A549 (cell line): ENCODE results near the gene NTM. TPM values are rescaled to one million over a fixed set of nuclear protein-coding genes. Genes with fewer than 3 reads are reported as not detected.

Experiments used
- ATAC-seq, 2 experiments: fragments of 200-7000 bp in 1 of 2; fragments of >200 bp in 1 of 2; cut with Nextera tagmentation in 1 of 2; cut with Tn5 transposase in 1 of 2; 3 replicates each; pipeline versions ENCODE4 v1.8.0 to v1.9.1; 2018 to 2020; ENCODE audit warnings: mild to moderate bottlenecking in 1 of 2, moderate library complexity in 1 of 2
- CTCF ChIA-PET: fragments of 300-600 bp; sonication (Branson Sonifier 250); formaldehyde crosslinking; extraction: SDS; loops from one replicate; lab custom pipeline; 2021; ENCODE audit warnings: antibody characterized with exemption, inconsistent platforms; lab: Yijun Ruan, JAX
- POLR2A ChIA-PET: fragments of 350-600 bp; formaldehyde crosslinking; extraction: SDS; loops from one replicate; lab custom pipeline; 2021; ENCODE audit warnings: antibody characterized with exemption, inconsistent platforms; lab: Yijun Ruan, JAX
- DNase-seq, 2 experiments: peaks; one replicate each; pipeline versions ENCODE4 v3.0.0 to v3.0.0-alpha.2; 2011 to 2016; ENCODE audit warnings: low read depth in 1 of 2, low spot score in 1 of 2
- FAIRE-seq: peaks from 2 replicates; lab custom pipeline; 2011; peaks lifted over from hg19 to GRCh38; lab: Jason Lieb, UNC
- H3K27ac ChIP-seq, 2 experiments: fragments of >200 bp; sonication (Bioruptor Twin); formaldehyde crosslinking; 3 replicates each; pipeline ENCODE4 v1.5.1; 2016 to 2017
- H3K4me1 ChIP-seq: fragments of >200 bp; sonication (Bioruptor Twin); formaldehyde crosslinking; 3 replicates; pipeline ENCODE4 v1.6.1; 2016
- H3K4me2 ChIP-seq: fragments of >200 bp; sonication (Bioruptor Twin); formaldehyde crosslinking; 3 replicates; pipeline ENCODE4 v1.6.1; 2016
- H3K4me3 ChIP-seq: fragments of >200 bp; sonication (Bioruptor Twin); formaldehyde crosslinking; 3 replicates; pipeline ENCODE4 v1.5.1; 2016
- H3K9me3 ChIP-seq: fragments of >200 bp; sonication (Bioruptor Twin); formaldehyde crosslinking; 3 replicates; pipeline ENCODE4 v1.6.1; 2016
- BHLHE40 ChIP-seq: IDR thresholded peaks from 2 replicates; pipeline ENCODE4 v1.6.1; 2012; ENCODE audit warnings: low read depth, low read length, inconsistent platforms
- CBX2 ChIP-seq: fragments of 200-600 bp; sonication (generic); IDR thresholded peaks from 2 replicates; pipeline ENCODE4 v1.6.1; 2016; ENCODE audit warnings: low read depth, mild to moderate bottlenecking, borderline replicate concordance
- CEBPB ChIP-seq, 2 experiments: fragments of >200 bp in 1 of 2; sonication (Bioruptor Twin) in 1 of 2; formaldehyde crosslinking in 1 of 2; IDR thresholded peaks; 2 replicates each; pipeline ENCODE4 v1.6.1; 2012 to 2016
- CHD2 ChIP-seq: fragments of 150-350 bp; IDR thresholded peaks from 2 replicates; pipeline ENCODE4 v1.6.1; 2014; ENCODE audit warnings: low read length; ENCODE audit not compliant: partially characterized antibody
- CTCF ChIP-seq: fragments of >200 bp; sonication (Bioruptor Twin); formaldehyde crosslinking; IDR thresholded peaks from 3 replicates; pipeline ENCODE4 v1.5.1; 2016
- E2F6 ChIP-seq: IDR thresholded peaks from 2 replicates; pipeline ENCODE4 v1.6.1; 2012; ENCODE audit warnings: low read depth, borderline replicate concordance
- ELK1 ChIP-seq: fragments of 150-350 bp; IDR thresholded peaks from 2 replicates; pipeline ENCODE4 v1.6.1; 2014; ENCODE audit warnings: low read depth, mild to moderate bottlenecking, low read length
- EP300 ChIP-seq, 2 experiments: fragments of >200 bp; sonication (Bioruptor Twin); formaldehyde crosslinking; IDR thresholded peaks; 2 replicates in 1 of 2; 3 replicates in 1 of 2; pipeline ENCODE4 v1.6.1; 2016 to 2017
- FOSL2 ChIP-seq, 2 experiments: fragments of 450-650 bp in 1 of 2; fragments of >200 bp in 1 of 2; sonication (Bioruptor Twin) in 1 of 2; formaldehyde crosslinking; IDR thresholded peaks; 2 replicates each; pipeline versions ENCODE4 v1.5.0 to v1.6.1; 2016 to 2020; ENCODE audit warnings: mild to moderate bottlenecking in 1 of 2, moderate library complexity in 1 of 2
- GATA3 ChIP-seq: IDR thresholded peaks from 2 replicates; pipeline ENCODE4 v1.6.1; 2012; ENCODE audit warnings: borderline replicate concordance
- HES2 ChIP-seq: fragments of >200 bp; sonication (Bioruptor Twin); formaldehyde crosslinking; IDR thresholded peaks from 2 replicates; pipeline ENCODE4 v1.6.1; 2016
- HEYL ChIP-seq: fragments of 250-450 bp; sonication (Bioruptor Pico); IDR thresholded peaks from 2 replicates; pipeline ENCODE4 v1.8.0; 2021; ENCODE audit warnings: mild to moderate bottlenecking, moderate library complexity
- HOXB13 ChIP-seq: fragments of 250-450 bp; sonication (Bioruptor Pico); IDR thresholded peaks from 2 replicates; pipeline ENCODE4 v1.5.0; 2020; ENCODE audit warnings: low read depth, mild to moderate bottlenecking, moderate library complexity
- HOXB5 ChIP-seq: fragments of 250-450 bp; sonication (Bioruptor Pico); IDR thresholded peaks from 2 replicates; pipeline ENCODE4 v1.5.0; 2020; ENCODE audit warnings: mild to moderate bottlenecking, moderate library complexity
- JUN ChIP-seq, 2 experiments: fragments of >200 bp; sonication (Bioruptor Twin); formaldehyde crosslinking; IDR thresholded peaks; 2 replicates in 1 of 2; 3 replicates in 1 of 2; pipeline ENCODE4 v1.6.1; 2016 to 2017
- JUNB ChIP-seq: fragments of >200 bp; sonication (Bioruptor Twin); formaldehyde crosslinking; IDR thresholded peaks from 2 replicates; pipeline ENCODE4 v1.6.1; 2016
- KDM1A ChIP-seq: fragments of 200-600 bp; sonication (generic); IDR thresholded peaks from 2 replicates; pipeline ENCODE4 v1.6.1; 2016; ENCODE audit warnings: low read depth, mild to moderate bottlenecking
- KDM5A ChIP-seq: fragments of 200-600 bp; sonication (generic); IDR thresholded peaks from 2 replicates; pipeline ENCODE4 v1.6.1; 2016; ENCODE audit warnings: antibody characterized with exemption, mild to moderate bottlenecking
- MAFK ChIP-seq: fragments of 450-650 bp; IDR thresholded peaks from 2 replicates; pipeline ENCODE4 v1.6.1; 2014; ENCODE audit not compliant: partially characterized antibody
- MAX ChIP-seq: IDR thresholded peaks from 2 replicates; pipeline ENCODE4 v1.6.1; 2012
- NPAS2 ChIP-seq: fragments of 250-450 bp; sonication (Bioruptor Pico); IDR thresholded peaks from 2 replicates; pipeline ENCODE4 v1.8.0; 2022; ENCODE audit warnings: mild to moderate bottlenecking, moderate library complexity, borderline replicate concordance
- NR3C1 ChIP-seq: fragments of >200 bp; sonication (Bioruptor Twin); formaldehyde crosslinking; IDR thresholded peaks from 3 replicates; pipeline ENCODE4 v1.6.1; 2017
- PBX3 ChIP-seq: IDR thresholded peaks from 2 replicates; pipeline ENCODE4 v1.6.1; 2012
- RAD21 ChIP-seq, 2 experiments: fragments of >200 bp in 1 of 2; sonication (Bioruptor Twin) in 1 of 2; formaldehyde crosslinking in 1 of 2; IDR thresholded peaks in 1 of 2; conservative IDR thresholded peaks in 1 of 2; 2 replicates in 1 of 2; 3 replicates in 1 of 2; pipeline ENCODE4 v1.6.1; 2012 to 2018; ENCODE audit warnings: inconsistent platforms in 1 of 2
- RARB ChIP-seq: fragments of 250-450 bp; sonication (Bioruptor Pico); IDR thresholded peaks from 2 replicates; pipeline ENCODE4 v1.8.0; 2021; ENCODE audit warnings: mild to moderate bottlenecking, moderate library complexity
- RCOR1 ChIP-seq: fragments of 150-350 bp; IDR thresholded peaks from 2 replicates; pipeline ENCODE4 v1.6.1; 2014; ENCODE audit warnings: antibody characterized with exemption, low read length, low read depth
- SMC3 ChIP-seq: fragments of >200 bp; sonication (Bioruptor Twin); formaldehyde crosslinking; IDR thresholded peaks from 3 replicates; pipeline ENCODE4 v1.6.1; 2018; ENCODE audit warnings: inconsistent platforms
- SREBF2 ChIP-seq: fragments of 450-650 bp; IDR thresholded peaks from 2 replicates; pipeline ENCODE4 v1.6.1; 2014; ENCODE audit warnings: mild to moderate bottlenecking, moderate library complexity
- ZC3H11A ChIP-seq: fragments of 450-650 bp; IDR thresholded peaks from 2 replicates; pipeline ENCODE4 v1.6.1; 2014; ENCODE audit warnings: antibody characterized with exemption, mild to moderate bottlenecking
- ZNF302 ChIP-seq: fragments of 250-450 bp; sonication (Bioruptor Pico); IDR thresholded peaks from 2 replicates; pipeline ENCODE4 v1.9.0; 2021; ENCODE audit warnings: inconsistent platforms, mild to moderate bottlenecking, moderate library complexity
- WGBS: methylation state at CpG from one replicate; pipeline ENCODE4 v1.1.6; 2017; ENCODE audit errors: missing lambda C conversion rate; 5-methylcytosine and 5-hydroxymethylcytosine counted together
- polyA plus RNA-seq, 4 experiments: library from polyadenylated mRNA; depleted of rRNA in 3 of 4; stranded (reverse); fragments of >200 nt; fragmentation: RNase III in 1 of 4; extraction: RNeasy Plus Mini Kit Qiagen cat#74134 plus additional on column Dnase treatment in 1 of 4; gene quantifications; 2 replicates in 3 of 4; 3 replicates in 1 of 4; pipeline ENCODE4 v1.2.3, GENCODE V29; 2011 to 2017

The NTM gene
- polyA plus RNA-seq, 2 of the 4 experiments (the other 2 are of a cell fraction), result not detected

- no peak for ATAC-seq
- no peak for DNase-seq
- H3K27ac ChIP-seq, result no peak overlapping the region
- no peaks in the 10 kb centered on the region for H3K9me3 ChIP-seq
- WGBS, result 45% methylated on average over 3 of the region's 3 CpGs
- no peak for FAIRE-seq
- H3K4me2 ChIP-seq, result no peak overlapping the region
- ChIA-PET CTCF (no interaction called here), POLR2A (no interaction called here)
- TF ChIP-seq SMC3, result no peak
- TF ChIP-seq PBX3, result no peak
- no peak for TF ChIP-seq FOSL2 (IDR thresholded peaks at IDR 0.05)
- TF ChIP-seq FOSL2 (CRISPR knock-in tag; IDR thresholded peaks at IDR 0.05), result no peak
- no peak for TF ChIP-seq BHLHE40
- TF ChIP-seq KDM1A, result no peak
- no peak for TF ChIP-seq ZC3H11A
- no peak for TF ChIP-seq HEYL (CRISPR knock-in tag)
- no peak for TF ChIP-seq RCOR1
- TF ChIP-seq KDM5A, result no peak
- no peak for TF ChIP-seq E2F6
- no peak for TF ChIP-seq JUNB
- TF ChIP-seq CEBPB (IDR thresholded peaks at IDR 0.05), result no peak
- no peak for TF ChIP-seq MAX
- no peak for TF ChIP-seq JUN (IDR thresholded peaks at IDR 0.05)
- no peak for TF ChIP-seq RARB
- no peak for TF ChIP-seq GATA3
- no peak for TF ChIP-seq RAD21 (conservative IDR thresholded peaks at IDR 0.05 in 1 of 2, IDR thresholded peaks at IDR 0.05 in 1 of 2)
- H3K4me1 ChIP-seq, result no peaks in the 10 kb centered on the region
- H3K4me3 ChIP-seq, result no peak overlapping the region
Observed at GRCh38 chr11:131880316-131880715, 509.9 kb downstream of the NTM start.

- FAIRE-seq (no peak), DNase-seq (no peak), ATAC-seq (no peak)
- Histone ChIP-seq H3K4me3 (no peak overlapping the region), H3K4me2 (no peak overlapping the region), H3K27ac (no peak overlapping the region), H3K4me1 (no peaks in the 10 kb centered on the region), H3K9me3 (no peaks in the 10 kb centered on the region)
- 0% methylated on average over 6 of the region's 6 CpGs for WGBS
- no peak for TF ChIP-seq HOXB13 (CRISPR knock-in tag)
- no peak for TF ChIP-seq ZNF302 (CRISPR knock-in tag)
- TF ChIP-seq HES2, result no peak
- TF ChIP-seq MAX, result no peak
- TF ChIP-seq SREBF2, result no peak
- CTCF ChIA-PET, result no interaction called here
- POLR2A ChIA-PET, result no interaction called here
Observed at GRCh38 chr11:131880976-131881375, 510.6 kb downstream of the NTM start.

GRCh38 chr11:131883332-131883731 is 512.9 kb downstream of the NTM start:
- FAIRE-seq (no peak), DNase-seq (no peak), ATAC-seq (no peak)
- Histone ChIP-seq H3K27ac (no peak overlapping the region), H3K4me1 (no peaks in the 10 kb centered on the region), H3K4me3 (no peak overlapping the region), H3K9me3 (no peaks in the 10 kb centered on the region), H3K4me2 (no peak overlapping the region)
- no peak for TF ChIP-seq ELK1
- TF ChIP-seq NR3C1, result no peak
- no peak for TF ChIP-seq NPAS2 (CRISPR knock-in tag)
- TF ChIP-seq EP300 (IDR thresholded peaks at IDR 0.05), result no peak
- TF ChIP-seq CHD2, result no peak
- no peak for TF ChIP-seq HOXB5 (CRISPR knock-in tag)
- no peak for TF ChIP-seq CEBPB (IDR thresholded peaks at IDR 0.05)
- TF ChIP-seq MAFK, result no peak
- TF ChIP-seq KDM1A, result no peak
- no peak for TF ChIP-seq ZNF302 (CRISPR knock-in tag)
- no peak for TF ChIP-seq CBX2
- no peak for TF ChIP-seq CTCF
- TF ChIP-seq SMC3, result no peak
- no peak for TF ChIP-seq ZC3H11A
- ChIA-PET POLR2A (no interaction called here), CTCF (no interaction called here)
- WGBS, result 13% methylated on average over 6 of the region's 6 CpGs
